HCT116 (cell line): Measurements from ENCODE around the gene PXDN. TPM values are rescaled to one million over a fixed set of nuclear protein-coding genes. Genes with fewer than 3 reads are reported as not detected.

Source experiments
- ATAC-seq: fragments of 200-7000 bp; cut with Tn5 transposase; 2 replicates; pipeline ENCODE4 v1.9.1; 2020; ENCODE audit warnings: mild to moderate bottlenecking, moderate library complexity
- BruUV-seq: library from RNA; stranded (reverse); fragments of 400-500 nt; replicated peaks from 2 replicates; lab custom pipeline; 2021; lab: Mats Ljungman, UMichigan
- CTCF ChIA-PET: fragments of 300-600 bp; sonication (Branson Sonifier 250); formaldehyde crosslinking; loops from one replicate; lab custom pipeline; 2021; ENCODE audit warnings: antibody characterized with exemption; lab: Charles Lee
- POLR2A ChIA-PET: fragments of 300-600, 350-600 bp; sonication (Branson Sonifier 250); formaldehyde crosslinking; loops from one replicate; lab custom pipeline; 2021; ENCODE audit warnings: antibody characterized with exemption; lab: Charles Lee
- RAD21 ChIA-PET, 2 experiments: fragments of 300-600 bp; sonication (Branson Sonifier 250); formaldehyde crosslinking; loops; one replicate each; lab custom pipeline; 2023; ENCODE audit warnings: low total read pairs in 2 of 2; ENCODE audit not compliant: uncharacterized antibody in 2 of 2, unreplicated experiment in 2 of 2, low non-redundant PET in 1 of 2; lab: Charles Lee
- DNase-seq: peaks from one replicate; pipeline ENCODE4 v3.0.0-alpha.2; 2010; ENCODE audit warnings: low read depth, low spot score
- H2AFZ ChIP-seq: fragments of 200-600 bp; shearing (Covaris generic), sonication (generic); 2 replicates; pipeline ENCODE4 v1.6.1; 2017; ENCODE audit warnings: low read depth, mixed run types, mixed read lengths, antibody characterized with exemption, low read length; ENCODE audit not compliant: poor library complexity, severe bottlenecking
- H3K27ac ChIP-seq: 2 replicates; pipeline ENCODE4 v1.5.1; 2012; ENCODE audit warnings: low read depth, low read length
- H3K27me3 ChIP-seq: fragments of 200-600 bp; sonication (generic); 2 replicates; pipeline ENCODE4 v1.6.1; 2016; ENCODE audit warnings: mixed run types, low read length, mixed read lengths; ENCODE audit not compliant: insufficient read depth
- H3K36me3 ChIP-seq, 2 experiments: fragments of 200-500 bp in 1 of 2; fragments of 200-600 bp in 1 of 2; sonication (Bioruptor generic) in 1 of 2; sonication (generic) in 1 of 2; 2 replicates each; pipeline versions ENCODE4 v1.5.1 to v1.6.1; 2014 to 2016; ENCODE audit warnings: low read length in 2 of 2, inconsistent platforms in 1 of 2, mixed read lengths in 1 of 2, mixed run types in 1 of 2; ENCODE audit not compliant: insufficient read depth in 2 of 2, control insufficient read depth in 1 of 2
- H3K4me1 ChIP-seq, 2 experiments: fragments of 200-600 bp in 1 of 2; sonication (generic) in 1 of 2; 2 replicates each; pipeline versions ENCODE4 v1.5.1 to v1.6.1; 2012 to 2017; ENCODE audit warnings: low read length in 2 of 2, inconsistent platforms in 1 of 2, mild to moderate bottlenecking in 1 of 2, mixed read lengths in 1 of 2, mixed run types in 1 of 2, moderate library complexity in 1 of 2; ENCODE audit not compliant: insufficient read depth in 2 of 2, control insufficient read depth in 1 of 2
- H3K4me2 ChIP-seq: fragments of 200-600 bp; sonication (generic); 2 replicates; pipeline ENCODE4 v1.6.1; 2017; ENCODE audit warnings: mixed run types, low read length, mixed read lengths
- H3K4me3 ChIP-seq, 2 experiments: fragments of 200-600 bp in 1 of 2; sonication (generic) in 1 of 2; replicated peaks in 1 of 2; 2 replicates each; pipeline ENCODE4 v1.5.1; 2011 to 2016; ENCODE audit warnings: low read length in 2 of 2, control low read depth in 1 of 2, low read depth in 1 of 2, mild to moderate bottlenecking in 1 of 2, mixed read lengths in 1 of 2, mixed run types in 1 of 2
- H3K79me2 ChIP-seq: fragments of 200-600 bp; sonication (generic); 2 replicates; pipeline ENCODE4 v1.6.1; 2017; ENCODE audit warnings: mild to moderate bottlenecking, mixed run types, low read length, moderate library complexity, mixed read lengths; ENCODE audit not compliant: insufficient read depth
- H3K9ac ChIP-seq: fragments of 200-600 bp; sonication (generic); 2 replicates; pipeline ENCODE4 v1.6.1; 2016; ENCODE audit warnings: low read length, mixed read lengths
- H3K9me2 ChIP-seq: fragments of 200-600 bp; sonication (generic), shearing (Covaris generic); 2 replicates; pipeline ENCODE4 v1.6.1; 2017; ENCODE audit warnings: mixed run types, mild to moderate bottlenecking, moderate library complexity; ENCODE audit not compliant: insufficient read depth
- H3K9me3 ChIP-seq, 2 experiments: fragments of 200-500 bp in 1 of 2; fragments of 200-600 bp in 1 of 2; sonication (Bioruptor generic) in 1 of 2; sonication (generic) in 1 of 2; 2 replicates each; pipeline ENCODE4 v1.6.1; 2014 to 2017; ENCODE audit warnings: low read length in 2 of 2, mixed read lengths in 2 of 2, inconsistent platforms in 1 of 2, low read depth in 1 of 2, mild to moderate bottlenecking in 1 of 2, mixed run types in 1 of 2, moderate library complexity in 1 of 2; ENCODE audit not compliant: control insufficient read depth in 1 of 2, insufficient read depth in 1 of 2
- H4K20me1 ChIP-seq: fragments of 200-600 bp; sonication (generic), shearing (Covaris generic); 2 replicates; pipeline ENCODE4 v1.6.1; 2017; ENCODE audit warnings: mixed run types, mild to moderate bottlenecking, moderate library complexity; ENCODE audit not compliant: insufficient read depth
- CBX3 ChIP-seq: IDR thresholded peaks from 2 replicates; pipeline ENCODE4 v1.6.1; 2012; ENCODE audit warnings: low read depth
- CEBPB ChIP-seq: IDR thresholded peaks from 2 replicates; pipeline ENCODE4 v1.6.1; 2012; ENCODE audit warnings: low read depth
- CTCF ChIP-seq, 3 experiments: fragments of 200-600 bp in 1 of 3; sonication (generic) in 1 of 3; IDR thresholded peaks in 2 of 3; conservative IDR thresholded peaks in 1 of 3; 2 replicates each; pipeline ENCODE4 v1.5.1; 2012 to 2017; ENCODE audit warnings: low read depth in 2 of 3, low read length in 2 of 3, antibody characterized with exemption in 1 of 3, borderline replicate concordance in 1 of 3, control low read depth in 1 of 3, mild to moderate bottlenecking in 1 of 3, mixed read lengths in 1 of 3, mixed run types in 1 of 3, moderate library complexity in 1 of 3; ENCODE audit not compliant: insufficient read depth in 1 of 3
- EGR1 ChIP-seq: IDR thresholded peaks from 2 replicates; pipeline ENCODE4 v1.6.1; 2012; ENCODE audit warnings: low read depth
- ELF1 ChIP-seq: IDR thresholded peaks from 2 replicates; pipeline ENCODE4 v1.6.1; 2012; ENCODE audit warnings: low read depth, borderline replicate concordance
- JUND ChIP-seq: IDR thresholded peaks from 2 replicates; pipeline ENCODE4 v1.6.1; 2012
- POLR2AphosphoS5 ChIP-seq: IDR thresholded peaks from 2 replicates; pipeline ENCODE4 v1.6.1; 2011; ENCODE audit warnings: mild to moderate bottlenecking, low read depth, low read length, moderate library complexity
- SRF ChIP-seq: IDR thresholded peaks from 2 replicates; pipeline ENCODE4 v1.6.1; 2012; ENCODE audit warnings: low read depth
- YY1 ChIP-seq: IDR thresholded peaks from 2 replicates; pipeline ENCODE4 v1.6.1; 2011; ENCODE audit warnings: low read length, low read depth, moderate library complexity, mild to moderate bottlenecking; ENCODE audit not compliant: insufficient replicate concordance; ENCODE audit errors: extremely low read depth
- ZBTB33 ChIP-seq: IDR thresholded peaks from 2 replicates; pipeline ENCODE4 v1.6.1; 2011; ENCODE audit warnings: mild to moderate bottlenecking, low read length, moderate library complexity; ENCODE audit not compliant: insufficient replicate concordance; ENCODE audit errors: extremely low read depth
- ZFX ChIP-seq: fragments of 450-650 bp; IDR thresholded peaks from 2 replicates; pipeline ENCODE4 v1.6.1; 2017
- ZNF274 ChIP-seq: fragments of 200-500 bp; sonication (Bioruptor generic); IDR thresholded peaks from 2 replicates; pipeline ENCODE4 v1.6.1; 2014; ENCODE audit warnings: mild to moderate bottlenecking, low read depth, low read length, inconsistent platforms
- intact Hi-C: fragments of 100-400 bp; cut with micrococcal nuclease; formaldehyde crosslinking; loops from 2 replicates; pipeline ENCODE4 v1.10.0; 2022
- total RNA-seq: library from RNA; stranded (reverse); gene quantifications from one replicate; pipeline ENCODE4 v1.2.1, GENCODE V29; 2021; ENCODE audit not compliant: unreplicated experiment

Gene PXDN
- total RNA-seq, 1 experiment from 2014 or later = 10.7 TPM

- H3K27ac ChIP-seq = no peak overlapping the region
- H3K4me2 ChIP-seq = no peak overlapping the region
- no peaks in the 10 kb centered on the region for H3K27me3 ChIP-seq
- POLR2A ChIA-PET = no interaction called here
- H3K79me2 ChIP-seq = no peaks in the 10 kb centered on the region
- intact Hi-C loops = no loop called here
- no peak overlapping the region for H3K9ac ChIP-seq
- TF ChIP-seq ZNF274 = no peak
- no peak for TF ChIP-seq POLR2AphosphoS5
- no peak for TF ChIP-seq CTCF (IDR thresholded peaks at IDR 0.05 in 2 of 3, conservative IDR thresholded peaks at IDR 0.05 in 1 of 3; ENCODE audit: borderline replicate concordance in 1 of 3, insufficient read depth in 1 of 3, low read depth in 2 of 3, low read length in 2 of 3)
- TF ChIP-seq ZFX = no peak
- TF ChIP-seq YY1 = no peak
- no peak for TF ChIP-seq EGR1
- no peak for TF ChIP-seq ZBTB33
- TF ChIP-seq CEBPB = no peak
- TF ChIP-seq JUND = no peak
- no peak for TF ChIP-seq ELF1
- TF ChIP-seq SRF = no peak
- TF ChIP-seq CBX3 = no peak
- no peaks in the 10 kb centered on the region for H3K9me3 ChIP-seq
- no peak overlapping the region for H3K4me3 ChIP-seq
- CTCF ChIA-PET = no interaction called here
- RAD21 ChIA-PET = no interaction called here
- H4K20me1 ChIP-seq = no peaks in the 10 kb centered on the region
- BruUV-seq = no TSS peak
- DNase-seq (no peak), ATAC-seq (no peak)
- H2AFZ ChIP-seq = no peak overlapping the region
- peaks cover 2 to 11% of the 10 kb centered on the region in 2 experiments; a peak in 2 of 4 replicates for H3K4me1 ChIP-seq
- no peaks in the 10 kb centered on the region for H3K9me2 ChIP-seq
- no peaks in the 10 kb centered on the region for H3K36me3 ChIP-seq
These were observed 65.7 kb downstream of the PXDN start for GRCh38 chr2:1678609-1679008.
